ENCODE measurements around the gene PPP1R3F. TPM values are rescaled to one million over a fixed set of nuclear protein-coding genes. Genes with fewer than 3 reads are reported as not detected.

PPP1R3F gene
- total RNA-seq, 1 donor from 2014 or later, result 21.9 TPM

DNA sequence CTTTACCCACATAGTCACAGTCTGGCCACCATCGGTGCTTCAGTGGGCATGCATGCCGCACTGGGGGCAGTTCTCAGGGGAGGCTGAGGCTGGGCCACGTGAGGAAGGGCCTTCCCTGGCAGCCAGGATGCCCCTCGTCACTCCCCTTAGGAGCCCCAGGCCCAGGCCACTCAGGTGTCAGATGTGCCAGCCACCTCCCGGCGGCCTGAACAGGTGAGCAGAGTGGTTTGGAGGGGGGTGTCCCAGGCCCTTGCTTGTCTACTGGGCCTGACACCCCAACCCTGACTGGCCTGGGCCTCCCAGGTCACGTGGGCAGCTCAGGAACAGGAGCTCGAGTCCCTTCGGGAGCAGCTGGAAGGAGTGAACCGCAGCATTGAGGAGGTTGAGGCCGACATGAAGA is 22.2 kb upstream of the PPP1R3F start:
- ATAC-seq (ENCODE audit: poor library complexity), result no peak
- DNase-seq, result no peak
- intact Hi-C loops (cut with DNase I), result no loop called here

- ATAC-seq (ENCODE audit: poor library complexity), result no peak
- no peak for DNase-seq
- intact Hi-C loops (cut with DNase I), result no loop called here
These were observed 21.4 kb upstream of the PPP1R3F start for GRCh38 chrX:49247916-49248811.

GRCh38 chrX:49249071-49249470 is 20.5 kb upstream of the PPP1R3F start:
- no peak for DNase-seq
- intact Hi-C loops (cut with DNase I), result no loop called here
- ATAC-seq (ENCODE audit: poor library complexity), result no peak

DNA sequence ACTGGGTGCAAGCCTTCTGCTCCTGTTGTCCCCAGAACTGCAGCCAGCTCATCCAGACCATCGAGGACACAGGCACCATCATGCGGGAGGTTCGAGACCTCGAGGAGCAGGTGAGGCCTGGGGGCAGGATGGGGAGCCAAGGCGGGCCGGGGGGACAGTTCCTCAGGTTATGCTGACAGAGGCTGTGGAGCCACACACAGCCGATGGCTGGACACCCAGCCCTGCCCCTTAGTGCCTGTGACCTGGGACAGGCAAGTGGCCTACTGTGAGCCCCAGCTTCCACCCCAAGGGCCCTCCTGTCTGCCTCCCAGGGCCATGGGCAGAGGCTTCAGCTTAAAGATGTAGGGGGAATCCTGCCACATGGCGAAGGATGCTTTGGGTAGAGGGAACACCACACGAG is 20.0 kb upstream of the PPP1R3F start:
- no peak for DNase-seq
- ATAC-seq (ENCODE audit: poor library complexity), result no peak
- intact Hi-C loops (cut with DNase I), result no loop called here

GRCh38 chrX:49250066-49250465 is 19.5 kb upstream of the PPP1R3F start:
- no peak for DNase-seq
- intact Hi-C loops (cut with DNase I), result no loop called here
- no peak for ATAC-seq (ENCODE audit: poor library complexity)

DNA sequence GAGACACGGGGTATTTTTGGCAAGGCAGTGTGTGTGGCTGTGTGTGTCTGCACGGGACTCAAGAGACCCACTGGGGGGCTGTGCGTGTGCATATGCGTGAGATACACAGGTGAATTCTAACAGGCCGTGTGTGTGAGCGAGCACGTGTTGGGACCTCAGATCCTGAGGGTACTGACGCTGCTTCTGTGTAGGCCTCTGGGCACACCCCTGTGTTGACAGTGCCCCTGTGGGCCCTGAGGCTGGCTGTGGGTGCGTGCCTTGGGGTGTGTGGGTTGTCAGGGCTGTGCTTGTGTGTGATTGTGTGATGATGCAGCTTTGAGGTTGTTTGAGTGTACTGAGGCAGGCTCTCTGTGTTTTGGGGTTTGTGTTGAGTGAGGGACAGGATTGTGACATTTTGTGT is 19.0 kb upstream of the PPP1R3F start:
- no peak for DNase-seq
- no peak for ATAC-seq (ENCODE audit: poor library complexity)
- intact Hi-C loops (cut with DNase I), result no loop called here

GRCh38 chrX:49251325-49251724 is 18.3 kb upstream of the PPP1R3F start:
- intact Hi-C loops (cut with DNase I), result no loop called here
- ATAC-seq (ENCODE audit: poor library complexity), result no peak

DNA sequence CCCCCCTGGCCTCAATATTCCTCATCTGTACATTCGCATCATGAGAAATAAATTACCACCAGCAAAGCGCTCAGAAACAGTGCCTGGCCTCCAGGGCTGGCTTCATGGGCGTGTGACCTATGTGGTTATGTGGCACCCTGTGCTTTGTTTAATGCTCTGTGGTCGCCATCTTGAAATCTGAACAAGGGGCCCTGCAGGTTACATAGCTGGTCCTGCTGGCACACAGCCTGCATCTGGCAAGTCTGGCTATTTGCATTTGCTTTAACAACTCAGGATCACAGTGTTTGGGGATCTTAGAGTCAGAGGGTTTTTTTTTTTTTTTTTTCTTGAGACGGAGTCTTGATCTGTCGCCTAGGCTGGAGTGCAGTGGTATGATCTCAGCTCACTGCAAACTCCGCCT is 15.0 kb upstream of the PPP1R3F start:
- ATAC-seq (ENCODE audit: poor library complexity) (no peak), DNase-seq (no peak)
- intact Hi-C loops (cut with DNase I), result no loop called here

More at GRCh38 chrX:49251325-49251724, 18.3 kb upstream of the PPP1R3F start:
- DNase-seq, result no peak

GRCh38 chrX:49256268-49256995 is 13.2 kb upstream of the PPP1R3F start:
- intact Hi-C loops (cut with DNase I), result no loop called here
- no peak for ATAC-seq (ENCODE audit: poor library complexity)
- no peak for DNase-seq

- intact Hi-C loops (cut with DNase I), result no loop called here
- ATAC-seq (ENCODE audit: poor library complexity) (no peak), DNase-seq (no peak)
These were observed 12.4 kb upstream of the PPP1R3F start for GRCh38 chrX:49257074-49257790.

GRCh38 chrX:49257846-49258748 is 11.5 kb upstream of the PPP1R3F start:
- intact Hi-C loops (cut with DNase I), result no loop called here
- DNase-seq (no peak), ATAC-seq (ENCODE audit: poor library complexity) (no peak)

DNA sequence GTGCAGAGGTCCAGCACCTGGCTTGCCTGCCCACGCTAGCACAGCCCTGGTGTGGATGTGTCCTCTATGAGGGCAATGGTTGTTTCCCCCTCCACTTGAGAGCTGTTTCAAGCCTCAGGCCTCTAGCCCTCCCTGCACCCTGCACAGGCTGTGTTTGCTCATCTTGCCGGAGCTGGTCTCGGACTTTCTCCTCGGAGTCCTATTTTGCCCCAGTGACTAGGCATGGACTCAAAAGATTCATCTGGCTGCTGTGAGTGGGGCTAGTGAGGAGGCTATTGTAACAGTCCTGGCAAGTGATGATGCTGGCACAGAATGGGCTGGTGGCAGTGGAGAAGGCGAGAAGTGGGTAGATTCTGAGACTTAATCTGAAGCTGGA is 10.9 kb upstream of the PPP1R3F start:
- ATAC-seq (ENCODE audit: poor library complexity) (no peak), DNase-seq (no peak)
- intact Hi-C loops (cut with DNase I), result no loop called here

DNA sequence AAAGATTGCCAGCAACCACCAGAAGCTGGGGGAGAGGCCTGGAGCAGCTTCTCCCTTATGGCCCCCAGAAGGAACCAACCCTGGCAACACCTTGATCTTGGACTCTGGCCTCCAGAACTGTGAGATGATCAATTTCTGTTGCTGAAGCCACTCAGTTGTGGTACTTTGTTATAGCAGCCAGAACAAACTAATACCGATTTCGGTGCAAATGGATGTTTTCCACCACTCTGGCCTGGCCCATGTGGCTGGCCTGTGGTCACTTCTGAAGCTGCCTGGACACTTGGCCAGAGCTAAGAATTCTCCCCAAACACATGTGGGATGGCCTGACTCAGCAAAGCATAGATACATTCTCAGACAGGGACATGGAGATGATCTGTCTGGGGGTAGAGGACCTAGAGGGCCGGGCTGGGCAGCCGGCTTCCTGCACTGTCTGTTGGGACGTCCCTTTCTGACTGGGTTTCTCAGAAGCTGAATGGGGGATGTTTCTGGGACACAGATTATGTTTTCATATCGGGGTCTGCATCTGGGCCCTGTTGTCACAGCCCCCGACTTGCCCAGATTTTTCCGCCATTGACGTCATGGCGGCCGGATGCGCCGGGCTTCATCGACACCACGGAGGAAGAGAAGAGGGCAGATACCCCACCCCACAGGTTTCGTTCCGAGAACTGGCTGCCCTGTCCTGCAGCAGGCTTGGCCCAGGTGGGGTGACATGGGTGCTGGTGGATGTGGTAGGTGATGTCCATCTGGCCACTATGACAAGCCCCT is 9.2 kb upstream of the PPP1R3F start:
- intact Hi-C loops (cut with DNase I), result no loop called here
- ATAC-seq (ENCODE audit: poor library complexity), result no peak
- DNase-seq, result no peak

GRCh38 chrX:49262603-49263002 is 7.0 kb upstream of the PPP1R3F start:
- ATAC-seq (ENCODE audit: poor library complexity) (no peak), DNase-seq (no peak)
- intact Hi-C loops (cut with DNase I), result no loop called here

DNA sequence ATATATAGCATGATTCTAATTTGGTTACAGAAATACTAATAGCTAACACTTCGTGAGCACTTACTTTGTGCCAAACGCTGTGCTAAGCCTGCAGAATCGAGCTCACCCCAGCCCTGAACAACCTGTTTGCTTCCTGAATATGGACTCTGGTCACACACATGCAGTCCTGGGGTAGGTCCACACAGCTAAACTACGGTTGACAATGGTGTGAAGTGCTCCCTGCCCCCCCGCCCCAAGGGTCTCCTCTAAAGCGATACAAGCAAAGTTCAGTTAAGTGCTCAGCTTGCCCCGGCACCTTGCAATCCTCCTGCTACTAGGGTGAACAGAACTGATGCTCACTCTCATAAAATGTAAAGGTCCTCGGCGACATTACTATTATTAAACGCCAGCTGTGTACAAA is 6.0 kb upstream of the PPP1R3F start:
- no peak for DNase-seq
- intact Hi-C loops (cut with DNase I), result no loop called here
- no peak for ATAC-seq (ENCODE audit: poor library complexity)

GRCh38 chrX:49264460-49264859 is 5.1 kb upstream of the PPP1R3F start, which contains the start of gene FOXP3:
FOXP3 (minus strand) TSS chrX:49264710; CDS start chrX:49258505, 6,205 bp downstream.
- intact Hi-C loops (cut with DNase I), result no loop called here
- ATAC-seq (ENCODE audit: poor library complexity) (no peak), DNase-seq (no peak)

GRCh38 chrX:49266523-49267445 is 2.8 kb upstream of the PPP1R3F start:
- DNase-seq (no peak), ATAC-seq (ENCODE audit: poor library complexity) (no peak)
- intact Hi-C loops (cut with DNase I), result no loop called here

Data from Right ventricle myocardium superior (tissue), 1 donor.